ENCODE measurements around the gene ETV3L. TPM values are rescaled to one million over a fixed set of nuclear protein-coding genes. Genes with fewer than 3 reads are reported as not detected.

Gene ETV3L
- total RNA-seq, 1 donor from 2014 or later, result not detected

- Mint-ChIP-seq H3K27me3 (ENCODE audit: low read depth, unreplicated experiment) (peaks cover 26% of the 10 kb centered on the region), H3K4me3 (ENCODE audit: unreplicated experiment) (no peak overlapping the region), H3K4me1 (ENCODE audit: low read depth, unreplicated experiment) (peaks cover 24% of the 10 kb centered on the region), H3K9me3 (ENCODE audit: unreplicated experiment) (peaks cover 4% of the 10 kb centered on the region), H3K36me3 (ENCODE audit: low read depth, unreplicated experiment) (no peaks in the 10 kb centered on the region), H3K27ac (ENCODE audit: unreplicated experiment) (peak overlapping the region; percentile 81)
- Histone ChIP-seq H3K36me3 (ENCODE audit: insufficient read depth, low read length) (no peaks in the 10 kb centered on the region), H3K4me1 (ENCODE audit: insufficient read depth, low read length) (peaks cover 31% of the 10 kb centered on the region), H2AFZ (ENCODE audit: low read depth, low read length) (peak overlapping the region; percentile 72), H3K79me2 (ENCODE audit: insufficient read depth, low read length) (no peaks in the 10 kb centered on the region), H3K27ac (ENCODE audit: low read depth, low read length) (peak overlapping the region; percentile 88), H3K4me2 (ENCODE audit: low read length) (peak overlapping the region; percentile 66), H3K27me3 (ENCODE audit: insufficient read depth, low read length) (no peaks in the 10 kb centered on the region), H4K20me1 (ENCODE audit: insufficient read depth, low read length) (no peaks in the 10 kb centered on the region), H3K4me3 (ENCODE audit: insufficient read depth, low read depth, low read length) (no peak overlapping the region), H3K9ac (ENCODE audit: low read length) (peak overlapping the region; percentile 80), H3K9me3 (ENCODE audit: insufficient read depth, low read depth, low read length) (no peaks in the 10 kb centered on the region)
- FAIRE-seq (no peak), DNase-seq (ENCODE audit: low read depth) (peak; percentile 76)
- TF ChIP-seq EZH2 (IDR thresholded peaks at IDR 0.05; ENCODE audit: insufficient read depth, low read length), result no peak
- no peak for TF ChIP-seq CTCF (IDR thresholded peaks at IDR 0.05; ENCODE audit: insufficient read depth, low read depth, low read length)
These were observed 6.6 kb upstream of the ETV3L start for GRCh38 chr1:157105988-157106812.

DNA sequence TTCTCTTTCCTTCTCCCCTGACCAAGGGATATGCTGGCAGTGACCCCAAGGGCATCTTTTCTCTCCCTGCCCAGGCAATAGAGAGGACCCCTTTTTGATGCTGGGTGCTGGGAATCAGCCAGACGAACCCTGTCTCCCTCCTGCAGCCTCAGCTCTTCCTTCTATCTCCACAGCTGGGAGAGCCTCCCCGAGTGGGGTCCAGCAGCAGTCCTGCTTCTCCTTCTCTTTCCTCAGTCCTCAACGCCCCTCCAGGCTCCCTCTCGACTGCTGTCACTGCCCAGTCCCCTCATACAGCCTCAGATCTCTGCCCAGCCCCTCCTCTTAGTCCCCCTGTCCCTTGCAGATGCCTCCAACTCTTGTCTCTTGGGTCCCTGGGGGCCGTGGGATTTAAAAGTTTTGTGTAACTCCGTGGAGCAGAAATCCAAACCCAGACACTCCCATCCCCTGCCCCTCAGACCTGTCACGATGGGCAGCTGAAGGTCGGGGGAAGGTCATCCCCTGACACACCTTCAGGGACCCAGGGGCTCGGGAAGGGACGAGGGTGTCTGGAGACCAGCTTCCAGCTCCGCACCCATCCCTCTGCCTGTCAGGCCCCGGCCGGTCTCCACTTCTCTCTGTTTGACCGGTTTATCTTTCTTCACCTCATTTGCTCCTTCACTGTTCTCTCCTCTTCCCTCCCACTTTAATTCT lies 5.8 kb upstream of the ETV3L start:
- no peaks in the 10 kb centered on the region for H3K27me3 ChIP-seq (ENCODE audit: insufficient read depth, low read length)
- no peak for DNase-seq (ENCODE audit: low read depth)
- no peak for FAIRE-seq
- Mint-ChIP-seq H3K27me3 (ENCODE audit: low read depth, unreplicated experiment) (peaks cover 22% of the 10 kb centered on the region), H3K27ac (ENCODE audit: unreplicated experiment) (peak overlapping the region; percentile 81), H3K36me3 (ENCODE audit: low read depth, unreplicated experiment) (no peaks in the 10 kb centered on the region), H3K4me3 (ENCODE audit: unreplicated experiment) (no peak overlapping the region), H3K4me1 (ENCODE audit: low read depth, unreplicated experiment) (peaks cover 28% of the 10 kb centered on the region), H3K9me3 (ENCODE audit: unreplicated experiment) (peaks cover 6% of the 10 kb centered on the region)
- H3K4me1 ChIP-seq (ENCODE audit: insufficient read depth, low read length), result peaks cover 31% of the 10 kb centered on the region
- no peak overlapping the region for H3K4me3 ChIP-seq (ENCODE audit: insufficient read depth, low read depth, low read length)
- H3K27ac ChIP-seq (ENCODE audit: low read depth, low read length), result peak overlapping the region; percentile 88
- no peaks in the 10 kb centered on the region for H3K9me3 ChIP-seq (ENCODE audit: insufficient read depth, low read depth, low read length)
- no peaks in the 10 kb centered on the region for H3K36me3 ChIP-seq (ENCODE audit: insufficient read depth, low read length)
- peak overlapping the region; percentile 72 for H2AFZ ChIP-seq (ENCODE audit: low read depth, low read length)
- H3K4me2 ChIP-seq (ENCODE audit: low read length), result no peak overlapping the region
- H4K20me1 ChIP-seq (ENCODE audit: insufficient read depth, low read length), result no peaks in the 10 kb centered on the region
- H3K79me2 ChIP-seq (ENCODE audit: insufficient read depth, low read length), result no peaks in the 10 kb centered on the region
- TF ChIP-seq EZH2 (IDR thresholded peaks at IDR 0.05; ENCODE audit: insufficient read depth, low read length) (no peak), CTCF (IDR thresholded peaks at IDR 0.05; ENCODE audit: insufficient read depth, low read depth, low read length) (no peak)
- H3K9ac ChIP-seq (ENCODE audit: low read length), result peak overlapping the region; percentile 80
